Measurements from ENCODE around the gene PVR.

- TF ChIP-seq EZH2 (IDR thresholded peaks at IDR 0.05; ENCODE audit: borderline replicate concordance, control insufficient read depth, low read depth, low read length), result no peak
- TF ChIP-seq CTCF (IDR thresholded peaks at IDR 0.05 in 2 of 3, conservative IDR thresholded peaks at IDR 0.05 in 1 of 3; ENCODE audit: control insufficient read depth in 2 of 3, extremely low read depth in 1 of 3, insufficient read depth in 1 of 3, low read depth in 3 of 3, low read length in 3 of 3), result no peak
- TF ChIP-seq YY1 (IDR thresholded peaks at IDR 0.05; ENCODE audit: low read depth, low read length), result no peak
- TF ChIP-seq NBN (IDR thresholded peaks at IDR 0.05), result no peak
- TF ChIP-seq POLR2AphosphoS5 (IDR thresholded peaks at IDR 0.05; ENCODE audit: low read length), result no peak
- TF ChIP-seq TAF1 (IDR thresholded peaks at IDR 0.05; ENCODE audit: borderline replicate concordance, low read depth, low read length), result no peak
- TF ChIP-seq SIN3A (IDR thresholded peaks at IDR 0.05; ENCODE audit: low read depth, low read length), result no peak
- no peak for TF ChIP-seq POLR2A (IDR thresholded peaks at IDR 0.05; ENCODE audit: low read depth, low read length)
- no peak for TF ChIP-seq NKRF (conservative IDR thresholded peaks at IDR 0.05)
- TF ChIP-seq BCL11A (IDR thresholded peaks at IDR 0.05; ENCODE audit: low read depth, low read length), result no peak
- TF ChIP-seq TCF12 (IDR thresholded peaks at IDR 0.05; ENCODE audit: low read depth, low read length), result no peak
- no peak for TF ChIP-seq NR2C2 (IDR thresholded peaks at IDR 0.05; ENCODE audit: borderline replicate concordance, control insufficient read depth, insufficient read length, low read depth)
- TF ChIP-seq TARDBP (IDR thresholded peaks at IDR 0.05; ENCODE audit: borderline replicate concordance), result no peak
Measured at GRCh38 chr19:44611812-44612295, 31.9 kb upstream of the PVR start.
